Measurements from ENCODE around the gene PKP4. TPM values are rescaled to one million over a fixed set of nuclear protein-coding genes. Genes with fewer than 3 reads are reported as not detected.

Gene PKP4
- polyA plus RNA-seq, 1 donor from 2014 or later: 24.2 TPM

GRCh38 chr2:158570869-158571268 is 114.1 kb downstream of the PKP4 start:
- no peaks in the 10 kb centered on the region for H3F3A ChIP-seq (ENCODE audit: insufficient read depth, low read length, poor library complexity, severe bottlenecking)
- TF ChIP-seq REST (IDR thresholded peaks at IDR 0.05; ENCODE audit: borderline replicate concordance): no peak
- no peak for TF ChIP-seq RAD21 (conservative IDR thresholded peaks at IDR 0.05)
- no peak for TF ChIP-seq POLR2AphosphoS5 (IDR thresholded peaks at IDR 0.05)
- no peak for TF ChIP-seq SMC3 (conservative IDR thresholded peaks at IDR 0.05; ENCODE audit: poor library complexity)
- no peak for TF ChIP-seq EZH2 (IDR thresholded peaks at IDR 0.05; ENCODE audit: borderline replicate concordance, insufficient read depth, low read length, poor library complexity, severe bottlenecking)
- TF ChIP-seq CTCF (IDR thresholded peaks at IDR 0.05; ENCODE audit: poor library complexity, severe bottlenecking): no peak
- no peak for TF ChIP-seq MXI1 (conservative IDR thresholded peaks at IDR 0.05; ENCODE audit: poor library complexity, severe bottlenecking)
- no peak for TF ChIP-seq EP300 (conservative IDR thresholded peaks at IDR 0.05; ENCODE audit: poor library complexity, severe bottlenecking)
- TF ChIP-seq TAF1 (IDR thresholded peaks at IDR 0.05; ENCODE audit: low read depth): no peak
- no peak overlapping the region for H3K4me2 ChIP-seq (ENCODE audit: low read length)
- H3K4me3 ChIP-seq (ENCODE audit: low read length): no peak overlapping the region
- H3K27ac ChIP-seq (ENCODE audit: low read length): no peak overlapping the region
- no peaks in the 10 kb centered on the region for H3K9me3 ChIP-seq (ENCODE audit: low read length)
- no peaks in the 10 kb centered on the region for H3K27me3 ChIP-seq (ENCODE audit: insufficient read depth, low read depth, low read length)
- no peak overlapping the region for H3K9ac ChIP-seq (ENCODE audit: low read length)
- no peaks in the 10 kb centered on the region for H3K9me2 ChIP-seq (ENCODE audit: insufficient read depth, low read length)
- H2AFZ ChIP-seq (ENCODE audit: low read depth, low read length): no peak overlapping the region
- no peaks in the 10 kb centered on the region for H3K36me3 ChIP-seq (ENCODE audit: insufficient read depth, low read length)
- H3K79me2 ChIP-seq (replicated peaks; ENCODE audit: insufficient read depth, low read length): no peaks in the 10 kb centered on the region
- H4K20me1 ChIP-seq (ENCODE audit: insufficient read depth): no peaks in the 10 kb centered on the region

- Histone ChIP-seq H2AFZ (ENCODE audit: low read depth, low read length) (no peak overlapping the region), H3K9me3 (ENCODE audit: low read length) (no peaks in the 10 kb centered on the region), H3K9ac (ENCODE audit: low read length) (no peak overlapping the region), H3K79me2 (replicated peaks; ENCODE audit: insufficient read depth, low read length) (no peaks in the 10 kb centered on the region), H3K27me3 (ENCODE audit: insufficient read depth, low read depth, low read length) (no peaks in the 10 kb centered on the region), H3K36me3 (ENCODE audit: insufficient read depth, low read length) (no peaks in the 10 kb centered on the region), H3K4me3 (ENCODE audit: low read length) (no peak overlapping the region), H3F3A (ENCODE audit: insufficient read depth, low read length, poor library complexity, severe bottlenecking) (no peaks in the 10 kb centered on the region), H3K4me2 (ENCODE audit: low read length) (no peak overlapping the region), H3K27ac (ENCODE audit: low read length) (no peak overlapping the region), H3K9me2 (ENCODE audit: insufficient read depth, low read length) (no peaks in the 10 kb centered on the region), H4K20me1 (ENCODE audit: insufficient read depth) (no peaks in the 10 kb centered on the region)
- no peak for TF ChIP-seq SMC3 (conservative IDR thresholded peaks at IDR 0.05; ENCODE audit: poor library complexity)
- TF ChIP-seq CTCF (IDR thresholded peaks at IDR 0.05; ENCODE audit: poor library complexity, severe bottlenecking): no peak
- no peak for TF ChIP-seq MXI1 (conservative IDR thresholded peaks at IDR 0.05; ENCODE audit: poor library complexity, severe bottlenecking)
- no peak for TF ChIP-seq REST (IDR thresholded peaks at IDR 0.05; ENCODE audit: borderline replicate concordance)
- no peak for TF ChIP-seq TAF1 (IDR thresholded peaks at IDR 0.05; ENCODE audit: low read depth)
- no peak for TF ChIP-seq POLR2AphosphoS5 (IDR thresholded peaks at IDR 0.05)
- TF ChIP-seq EZH2 (IDR thresholded peaks at IDR 0.05; ENCODE audit: borderline replicate concordance, insufficient read depth, low read length, poor library complexity, severe bottlenecking): no peak
- TF ChIP-seq EP300 (conservative IDR thresholded peaks at IDR 0.05; ENCODE audit: poor library complexity, severe bottlenecking): no peak
- no peak for TF ChIP-seq RAD21 (conservative IDR thresholded peaks at IDR 0.05)
Measured at GRCh38 chr2:158573739-158574138, 117.0 kb downstream of the PKP4 start.
